SK-N-SH (cell line): ENCODE measurements around the gene TSPAN3.

ENCODE experiments used
- CHD2 ChIP-seq: fragments of 150-350 bp; IDR thresholded peaks from 2 replicates; pipeline ENCODE4 v1.6.1; 2018; ENCODE audit warnings: low read length; ENCODE audit not compliant: partially characterized antibody
- EP300 ChIP-seq, 2 experiments: IDR thresholded peaks; 2 replicates each; pipeline versions ENCODE4 v1.4.0 to v1.6.1; 2012; ENCODE audit warnings: borderline replicate concordance in 1 of 2, low read depth in 1 of 2, low read length in 1 of 2
- RFX5 ChIP-seq: IDR thresholded peaks from 2 replicates; pipeline ENCODE4 v1.6.1; 2012; ENCODE audit warnings: mild to moderate bottlenecking, improper control_type of control experiment, low read length

DNA sequence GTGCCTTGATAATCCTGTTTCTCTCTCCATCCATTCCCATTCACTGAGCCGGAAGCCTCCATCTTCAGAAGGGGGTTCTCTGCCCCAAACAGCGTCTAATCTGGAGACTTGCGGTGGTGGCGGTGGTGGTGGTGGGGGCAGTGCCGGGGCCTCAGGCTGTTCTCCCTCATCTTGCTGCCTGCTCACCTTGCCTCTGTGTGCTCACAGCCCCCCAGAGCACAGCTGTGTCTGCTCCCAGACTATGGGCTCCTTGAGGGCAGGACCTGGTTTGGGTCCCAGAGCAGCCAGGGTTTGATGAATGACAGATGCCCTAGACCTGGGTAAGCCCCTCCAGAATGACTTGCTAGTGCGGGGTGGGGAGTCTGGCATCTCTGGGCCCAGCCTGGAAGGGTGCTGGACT lies 76.4 kb downstream of the TSPAN3 start:
- TF ChIP-seq RFX5 (no peak), EP300 (IDR thresholded peaks at IDR 0.05; ENCODE audit: borderline replicate concordance in 1 of 2, low read depth in 1 of 2, low read length in 1 of 2) (no peak), CHD2 (no peak)
